Measurements from ENCODE around the gene ZNF274.

DNA sequence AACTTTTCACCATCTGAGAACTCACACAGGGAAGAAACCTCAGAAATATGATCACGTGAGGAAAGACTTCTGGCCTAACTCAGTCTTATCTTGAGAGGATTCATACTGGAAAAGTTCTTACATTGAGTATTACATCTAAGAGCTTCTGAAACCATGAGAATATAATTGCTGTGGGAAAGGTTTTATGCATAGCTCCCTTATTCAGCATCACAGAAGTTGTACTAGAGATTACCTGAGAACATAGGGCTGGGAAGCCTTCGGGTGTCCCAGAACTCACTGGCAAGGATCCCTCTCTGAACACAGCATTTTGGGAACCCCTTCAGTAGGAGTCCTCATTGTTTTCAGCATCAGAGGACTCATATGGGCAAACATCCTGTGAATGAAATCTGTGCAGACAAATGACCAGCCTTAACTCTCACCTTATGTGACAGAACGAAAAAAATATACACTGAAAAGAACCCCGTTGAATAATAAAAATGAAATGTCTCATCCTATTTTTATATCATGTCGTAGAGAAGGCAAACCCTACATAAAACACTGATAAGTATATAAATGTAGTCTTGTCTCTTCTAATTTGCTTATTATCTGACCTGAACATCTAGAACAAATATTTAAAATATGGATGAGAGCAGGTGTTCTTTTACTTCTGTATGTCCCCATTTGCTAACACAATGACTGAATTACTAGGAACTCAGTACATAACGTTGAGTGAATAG lies 14.2 kb downstream of the ZNF274 start:
- TF ChIP-seq, protein P1, sequence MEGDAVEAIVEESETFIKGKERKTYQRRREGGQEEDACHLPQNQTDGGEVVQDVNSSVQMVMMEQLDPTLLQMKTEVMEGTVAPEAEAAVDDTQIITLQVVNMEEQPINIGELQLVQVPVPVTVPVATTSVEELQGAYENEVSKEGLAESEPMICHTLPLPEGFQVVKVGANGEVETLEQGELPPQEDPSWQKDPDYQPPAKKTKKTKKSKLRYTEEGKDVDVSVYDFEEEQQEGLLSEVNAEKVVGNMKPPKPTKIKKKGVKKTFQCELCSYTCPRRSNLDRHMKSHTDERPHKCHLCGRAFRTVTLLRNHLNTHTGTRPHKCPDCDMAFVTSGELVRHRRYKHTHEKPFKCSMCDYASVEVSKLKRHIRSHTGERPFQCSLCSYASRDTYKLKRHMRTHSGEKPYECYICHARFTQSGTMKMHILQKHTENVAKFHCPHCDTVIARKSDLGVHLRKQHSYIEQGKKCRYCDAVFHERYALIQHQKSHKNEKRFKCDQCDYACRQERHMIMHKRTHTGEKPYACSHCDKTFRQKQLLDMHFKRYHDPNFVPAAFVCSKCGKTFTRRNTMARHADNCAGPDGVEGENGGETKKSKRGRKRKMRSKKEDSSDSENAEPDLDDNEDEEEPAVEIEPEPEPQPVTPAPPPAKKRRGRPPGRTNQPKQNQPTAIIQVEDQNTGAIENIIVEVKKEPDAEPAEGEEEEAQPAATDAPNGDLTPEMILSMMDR (IDR thresholded peaks at IDR 0.05): no peak
- no peak for TF ChIP-seq POLR2A (IDR thresholded peaks at IDR 0.05)

All from body of pancreas (tissue), 4 donors.